Ovary (tissue), 10 donors: Measurements from ENCODE around the gene RAB10. TPM values are rescaled to one million over a fixed set of nuclear protein-coding genes. Genes with fewer than 3 reads are reported as not detected.

ENCODE experiments used
- DNase-seq, 5 donors: peaks; one replicate each; pipeline ENCODE4 v3.0.0-alpha.2; 2019 to 2020
- H3K27ac ChIP-seq, 2 donors: fragments of 200-600 bp; one replicate each; pipeline versions ENCODE4 v1.5.1 to v1.8.0; 2019 to 2022
- H3K27me3 ChIP-seq: fragments of 200-600 bp; one replicate; pipeline ENCODE4 v1.8.0; 2022
- H3K36me3 ChIP-seq: fragments of 200-600 bp; sonication (generic); one replicate; pipeline ENCODE4 v1.5.1; 2019
- H3K4me1 ChIP-seq: one replicate; pipeline ENCODE4 v1.8.1; 2013; ENCODE audit warnings: mild to moderate bottlenecking, moderate library complexity; ENCODE audit not compliant: insufficient read depth
- H3K4me3 ChIP-seq: fragments of 200-600 bp; sonication (generic); one replicate; pipeline ENCODE4 v1.5.1; 2017
- H3K9me3 ChIP-seq, 2 donors: fragments of 200-600 bp in 1 of 2; sonication (generic) in 1 of 2; one replicate each; pipeline versions ENCODE4 v1.5.1 to v1.8.1; 2013 to 2019; ENCODE audit warnings: mild to moderate bottlenecking in 1 of 2, moderate library complexity in 1 of 2
- CTCF ChIP-seq, 3 donors: fragments of 450-650 bp in 2 of 3; fragments of 200-600 bp in 1 of 3; IDR thresholded peaks; one replicate each; pipeline versions ENCODE4 v1.5.1 to v1.8.0; 2016 to 2022; ENCODE audit warnings: antibody characterized with exemption in 3 of 3, mild to moderate bottlenecking in 1 of 3
- EP300 ChIP-seq: sonication (generic); formaldehyde crosslinking; IDR thresholded peaks from one replicate; pipeline ENCODE4 v1.6.1; 2017; ENCODE audit warnings: antibody characterized with exemption
- POLR2A ChIP-seq: fragments of 450-650 bp; IDR thresholded peaks from one replicate; pipeline ENCODE4 v1.6.1; 2017; ENCODE audit warnings: antibody characterized with exemption, mild to moderate bottlenecking, moderate library complexity
- WGBS, 3 donors: extraction: QIAGEN DNeasy Blood & Tissue Kit in 1 of 3; methylation state at CpG; one replicate each; pipeline versions ENCODE4 v1.1.5 to v1.1.7; 2013 to 2017; 5-methylcytosine and 5-hydroxymethylcytosine counted together
- intact Hi-C, 4 donors: fragments of 100-400 bp; cut with DNase I; formaldehyde crosslinking; loops; one replicate each; pipeline versions ENCODE4 v1.11.0 to v1.15.1; 2022 to 2023
- long read RNA-seq, 3 donors: library from polyadenylated mRNA in 2 of 3; unstranded in 2 of 3; transcript quantifications; one replicate each; pipeline ENCODE4 v2.0.0 and lab custom pipeline, GENCODE V29; 2021 to 2026
- polyA plus RNA-seq, 2 donors: library from polyadenylated mRNA; stranded (reverse); fragments of 200-250 nt in 1 of 2; fragments of 350-450 nt in 1 of 2; fragmentation: Illumina TruSeq in 1 of 2; extraction: RNeasy Lipid Tissue Mini Kit (QIAGEN cat#74804) in 1 of 2; gene quantifications; one replicate each; pipeline ENCODE4 v1.2.3, GENCODE V29; 2013 to 2014
- total RNA-seq, 7 donors: library from RNA; depleted of rRNA in 2 of 7; stranded (reverse); fragments of >200 nt in 2 of 7; fragmentation: NEBNext Ultra II Directional in 3 of 7; extraction: Animal tissue kit (Norgen Biotek cat#: 25700) in 3 of 7; gene quantifications; one replicate each; pipeline versions ENCODE4 v1.1.0 to v1.2.4, GENCODE V29; 2016 to 2023
- donor health status: DM: no; HTN: no; CAD: no; lungs with moderate emphysema.
- donor health status: DM: no; HTN: no; CAD: no.
- donor health status: Bipolar disorder and iron deficiency.
- donor health status: DM: yes; HTN: yes; CAD: no.
- donor health status: DM: no; HTN: no; CAD: no.
- donor health status: DM: yes; HTN: yes; CAD: no.

The RAB10 gene
- total RNA-seq (100 to 1,000 TPM in 2 of 7 donors, 10 to 100 TPM in 5; 65.0 to 109 (median 93.6) TPM), polyA plus RNA-seq (100 to 1,000 TPM in 1 of 2 donors, 10 to 100 TPM in 1; 37.6 to 112 TPM)
- long read RNA-seq, donor 1, transcript RAB10-201 (6 exons, 3,535 nt), result major isoform, 89 of 103 reads
- long read RNA-seq, donor 1, partial matches to known transcripts, result 10 of 103 reads
- long read RNA-seq, donor 1, other reads (novel, unspliced or antisense), result 4 of 103 reads
- long read RNA-seq, donor 2, transcript RAB10-201 (6 exons, 3,535 nt), result major isoform, 54 of 105 reads
- long read RNA-seq, donor 2, partial matches to known transcripts, result 46 of 105 reads
- long read RNA-seq, donor 2, other reads (novel, unspliced or antisense), result 5 of 105 reads
- long read RNA-seq, donor 3, transcript RAB10-201 (6 exons, 3,535 nt), result major isoform, 186 of 199 reads
- long read RNA-seq, donor 3, partial matches to known transcripts, result 2 of 199 reads
- long read RNA-seq, donor 3, other reads (novel, unspliced or antisense), result 11 of 199 reads

GRCh38 chr2:26033818-26034636, at the start of gene RAB10:
RAB10 (plus strand) TSS chr2:26034084; CDS start chr2:26034609, 525 bp downstream.
- TF ChIP-seq POLR2A (peak; percentile 95), EP300 (no peak), CTCF (IDR thresholded peaks at IDR 0.05) (peak in 1 of 3 donors; percentile 26)
- 0 to 1% (median 0%) methylated on average over 64 to 91 of the region's 94 CpGs for WGBS, 3 donors
- intact Hi-C loops, result no loop called here
- no peaks in the 10 kb centered on the region for H3K27me3 ChIP-seq
- peak within 1 kb of the TSS; percentile 87 for H3K4me3 ChIP-seq
- DNase-seq, result peak; percentile 99
- no peaks in the 10 kb centered on the region for H3K9me3 ChIP-seq
- no peaks in the 10 kb centered on the region for H3K36me3 ChIP-seq
- peaks cover 13% of the 10 kb centered on the region for H3K4me1 ChIP-seq
- H3K27ac ChIP-seq, result peak within 1 kb of the TSS; percentile 89 to 96

- Histone ChIP-seq H3K27ac (no peak overlapping the region), H3K9me3 (no peaks in the 10 kb centered on the region), H3K36me3 (no peaks in the 10 kb centered on the region), H3K4me3 (no peak overlapping the region), H3K27me3 (no peaks in the 10 kb centered on the region), H3K4me1 (no peaks in the 10 kb centered on the region)
- no peak for TF ChIP-seq EP300
- no peak for TF ChIP-seq CTCF (IDR thresholded peaks at IDR 0.05)
- TF ChIP-seq POLR2A, result no peak
- 82 to 87% (median 85%) methylated on average over 9 of the region's 9 CpGs for whole genome bisulfite sequencing, 3 donors
- DNase-seq, result no peak
- intact Hi-C loops, result no loop called here
Measured at GRCh38 chr2:25988134-25988533, 45.8 kb upstream of the RAB10 start.

GRCh38 chr2:25989154-25989553, 44.7 kb upstream of the RAB10 start:
- intact Hi-C loops, result no loop called here
- no peak for DNase-seq
- Histone ChIP-seq H3K27ac (no peak overlapping the region), H3K4me3 (no peak overlapping the region), H3K27me3 (no peaks in the 10 kb centered on the region), H3K9me3 (no peaks in the 10 kb centered on the region), H3K36me3 (no peaks in the 10 kb centered on the region), H3K4me1 (no peaks in the 10 kb centered on the region)
- TF ChIP-seq CTCF (IDR thresholded peaks at IDR 0.05) (no peak), EP300 (no peak), POLR2A (no peak)
- 90 to 94% (median 91%) methylated on average over 4 of the region's 4 CpGs for WGBS, 3 donors

GRCh38 chr2:25991965-25992364, 41.9 kb upstream of the RAB10 start:
- 63 to 70% (median 64%) methylated on average over 3 of the region's 3 CpGs for WGBS, 3 donors
- no peak for TF ChIP-seq EP300
- Histone ChIP-seq H3K36me3 (no peaks in the 10 kb centered on the region), H3K4me1 (no peaks in the 10 kb centered on the region), H3K9me3 (no peaks in the 10 kb centered on the region), H3K27ac (no peak overlapping the region), H3K27me3 (no peaks in the 10 kb centered on the region), H3K4me3 (no peak overlapping the region)
- no peak for DNase-seq
- intact Hi-C loops, result loop anchor here in 3 of 4 donors (5.0 to 10.0 kb wide), 3 partner anchors 150 to 155 kb away; no protein-coding TSS in a partner anchor
